Measurements from ENCODE around the gene CHST11. TPM values are rescaled to one million over a fixed set of nuclear protein-coding genes. Genes with fewer than 3 reads are reported as not detected.

CHST11 gene
- total and polyA plus RNA-seq, 10 of the 15 experiments (the other 5 are each of a cell fraction or from before 2014, with no cell fraction given): 1.9 to 38.1 (median 17.2) TPM

DNA sequence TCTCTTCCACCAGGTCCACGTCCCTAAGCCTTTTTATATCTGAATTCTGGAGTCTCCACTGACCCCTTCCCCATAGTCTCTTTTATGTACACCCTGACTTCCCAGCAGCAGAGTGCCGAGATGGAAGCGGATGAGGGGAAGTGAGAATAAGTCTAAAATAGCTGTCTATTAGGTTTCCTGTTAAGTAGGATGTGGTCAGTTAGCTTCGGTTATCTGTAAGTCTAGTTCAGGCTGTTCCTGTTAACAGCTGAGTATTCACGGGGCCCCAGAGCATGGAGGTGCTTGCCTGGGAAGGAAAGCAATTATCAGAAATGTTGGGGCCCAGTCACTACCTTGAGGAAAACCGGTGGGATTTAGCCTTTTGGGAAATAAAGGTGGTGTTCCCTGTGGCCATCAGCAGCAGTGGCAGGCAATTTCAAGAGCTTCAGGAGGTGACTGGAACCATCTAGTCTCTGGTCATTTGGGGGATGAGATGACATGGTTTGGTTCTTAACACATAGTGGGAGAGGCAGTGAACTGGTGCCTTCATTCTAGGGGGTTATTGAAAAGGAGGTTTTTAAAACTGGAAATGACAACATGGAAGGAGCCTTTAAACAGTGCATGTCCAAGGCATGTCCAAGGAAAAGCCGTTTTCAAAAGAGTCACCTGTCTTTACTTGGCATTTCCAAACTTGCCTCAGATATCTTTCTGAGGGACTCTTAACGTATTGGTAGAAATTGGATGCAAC, 21.8 kb downstream of the CHST11 start (continued):
- TF ChIP-seq, protein P1, sequence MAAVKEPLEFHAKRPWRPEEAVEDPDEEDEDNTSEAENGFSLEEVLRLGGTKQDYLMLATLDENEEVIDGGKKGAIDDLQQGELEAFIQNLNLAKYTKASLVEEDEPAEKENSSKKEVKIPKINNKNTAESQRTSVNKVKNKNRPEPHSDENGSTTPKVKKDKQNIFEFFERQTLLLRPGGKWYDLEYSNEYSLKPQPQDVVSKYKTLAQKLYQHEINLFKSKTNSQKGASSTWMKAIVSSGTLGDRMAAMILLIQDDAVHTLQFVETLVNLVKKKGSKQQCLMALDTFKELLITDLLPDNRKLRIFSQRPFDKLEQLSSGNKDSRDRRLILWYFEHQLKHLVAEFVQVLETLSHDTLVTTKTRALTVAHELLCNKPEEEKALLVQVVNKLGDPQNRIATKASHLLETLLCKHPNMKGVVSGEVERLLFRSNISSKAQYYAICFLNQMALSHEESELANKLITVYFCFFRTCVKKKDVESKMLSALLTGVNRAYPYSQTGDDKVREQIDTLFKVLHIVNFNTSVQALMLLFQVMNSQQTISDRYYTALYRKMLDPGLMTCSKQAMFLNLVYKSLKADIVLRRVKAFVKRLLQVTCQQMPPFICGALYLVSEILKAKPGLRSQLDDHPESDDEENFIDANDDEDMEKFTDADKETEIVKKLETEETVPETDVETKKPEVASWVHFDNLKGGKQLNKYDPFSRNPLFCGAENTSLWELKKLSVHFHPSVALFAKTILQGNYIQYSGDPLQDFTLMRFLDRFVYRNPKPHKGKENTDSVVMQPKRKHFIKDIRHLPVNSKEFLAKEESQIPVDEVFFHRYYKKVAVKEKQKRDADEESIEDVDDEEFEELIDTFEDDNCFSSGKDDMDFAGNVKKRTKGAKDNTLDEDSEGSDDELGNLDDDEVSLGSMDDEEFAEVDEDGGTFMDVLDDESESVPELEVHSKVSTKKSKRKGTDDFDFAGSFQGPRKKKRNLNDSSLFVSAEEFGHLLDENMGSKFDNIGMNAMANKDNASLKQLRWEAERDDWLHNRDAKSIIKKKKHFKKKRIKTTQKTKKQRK (IDR thresholded peaks at IDR 0.05; ENCODE audit: low read depth, low read length): no peak
- no peak for TF ChIP-seq RFX5 (IDR thresholded peaks at IDR 0.05; ENCODE audit: low read depth, low read length)
- TF ChIP-seq, protein P2, sequence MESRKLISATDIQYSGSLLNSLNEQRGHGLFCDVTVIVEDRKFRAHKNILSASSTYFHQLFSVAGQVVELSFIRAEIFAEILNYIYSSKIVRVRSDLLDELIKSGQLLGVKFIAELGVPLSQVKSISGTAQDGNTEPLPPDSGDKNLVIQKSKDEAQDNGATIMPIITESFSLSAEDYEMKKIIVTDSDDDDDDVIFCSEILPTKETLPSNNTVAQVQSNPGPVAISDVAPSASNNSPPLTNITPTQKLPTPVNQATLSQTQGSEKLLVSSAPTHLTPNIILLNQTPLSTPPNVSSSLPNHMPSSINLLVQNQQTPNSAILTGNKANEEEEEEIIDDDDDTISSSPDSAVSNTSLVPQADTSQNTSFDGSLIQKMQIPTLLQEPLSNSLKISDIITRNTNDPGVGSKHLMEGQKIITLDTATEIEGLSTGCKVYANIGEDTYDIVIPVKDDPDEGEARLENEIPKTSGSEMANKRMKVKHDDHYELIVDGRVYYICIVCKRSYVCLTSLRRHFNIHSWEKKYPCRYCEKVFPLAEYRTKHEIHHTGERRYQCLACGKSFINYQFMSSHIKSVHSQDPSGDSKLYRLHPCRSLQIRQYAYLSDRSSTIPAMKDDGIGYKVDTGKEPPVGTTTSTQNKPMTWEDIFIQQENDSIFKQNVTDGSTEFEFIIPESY (IDR thresholded peaks at IDR 0.05): no peak
- no peak for TF ChIP-seq RBBP5 (conservative IDR thresholded peaks at IDR 0.05)
